ENCODE measurements around the gene OR6T1.

GRCh38 chr11:123945132-123945531 is 1.5 kb upstream of the OR6T1 start:
- no peak for TF ChIP-seq CTCF (IDR thresholded peaks at IDR 0.05)
- no peak for TF ChIP-seq EP300 (IDR thresholded peaks at IDR 0.05)
- TF ChIP-seq POLR2A (IDR thresholded peaks at IDR 0.05) = no peak

Measured in tibial nerve (tissue), 4 donors.